Measurements from ENCODE around the gene NR5A1.

- TF ChIP-seq CTCF (IDR thresholded peaks at IDR 0.05) (no peak), POLR2A (IDR thresholded peaks at IDR 0.05) (no peak)
These were observed 54.2 kb downstream of the NR5A1 start for GRCh38 chr9:124452841-124453585.
